Midbrain (tissue), 1 donor: ENCODE measurements around the gene ADGRB3.
"Not testable (repeated sequence)": the region's sequence is repeated elsewhere in the genome, so short reads cannot be mapped to it uniquely, and the experiment has no call there.

Source experiments
- DNase-seq: peaks from one replicate; lab custom pipeline; 2025; lab: John Stamatoyannopoulos, UW

The ADGRB3 gene

DNA sequence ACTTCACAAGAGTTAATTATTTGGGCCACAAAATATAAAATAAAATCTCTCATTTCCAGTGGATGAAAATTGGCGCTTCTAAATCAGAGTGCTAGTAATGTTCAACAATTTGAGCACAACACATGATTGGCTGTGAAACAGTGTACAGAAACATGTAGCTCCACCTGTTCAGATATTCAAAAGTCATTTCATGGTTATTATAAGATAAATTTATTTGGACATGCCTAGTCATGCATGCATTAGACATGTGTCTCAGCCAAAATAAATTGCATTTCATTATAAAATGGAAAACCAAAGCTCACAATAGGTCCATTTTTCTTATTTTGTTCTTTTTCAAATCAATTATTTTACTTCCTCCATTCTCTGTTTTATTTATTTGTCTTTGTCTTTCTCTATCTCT lies 786.9 kb downstream of the ADGRB3 start:
- DNase-seq: no peak

DNA sequence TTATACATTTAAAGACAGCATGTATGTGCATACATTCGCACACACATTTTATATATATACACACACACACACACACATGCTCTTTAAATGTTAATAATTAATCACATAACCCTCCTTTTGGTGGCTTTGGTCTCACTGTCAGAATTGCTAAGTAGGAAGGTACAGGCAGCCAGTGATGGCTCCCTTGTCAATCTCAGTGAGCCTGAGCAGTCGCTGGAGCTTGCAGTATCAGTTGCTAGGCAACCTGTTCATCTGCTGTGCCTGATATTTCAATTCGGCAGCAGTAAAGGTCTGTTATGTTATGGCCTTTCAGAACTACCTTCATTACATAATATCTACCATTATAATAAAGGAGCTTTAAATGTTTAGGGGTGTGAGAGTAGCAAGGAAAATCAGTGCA lies 787.4 kb downstream of the ADGRB3 start:
- DNase-seq: peak; percentile 5

- no peak for DNase-seq
Observed at GRCh38 chr6:69423785-69424184, 788.7 kb downstream of the ADGRB3 start.

DNA sequence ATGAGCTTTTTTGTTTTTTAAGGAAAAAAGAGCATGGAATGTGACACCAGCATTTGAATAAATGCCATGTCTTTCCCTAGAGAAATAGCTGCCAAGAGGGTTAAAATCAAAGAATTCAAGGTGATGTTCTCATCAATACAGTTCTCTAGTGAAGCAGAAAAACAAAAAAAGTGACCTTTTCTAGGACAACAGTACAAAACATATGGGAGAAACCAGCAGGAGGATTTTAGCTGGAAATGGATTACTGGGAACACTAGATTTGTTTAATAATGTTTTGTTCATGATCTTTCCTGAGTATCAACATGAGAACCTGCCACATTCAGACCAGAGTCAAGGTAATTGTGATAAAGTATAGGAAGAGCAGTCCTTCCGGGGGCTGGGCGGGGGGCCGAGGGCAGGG lies 789.5 kb downstream of the ADGRB3 start:
- no peak for DNase-seq

DNA sequence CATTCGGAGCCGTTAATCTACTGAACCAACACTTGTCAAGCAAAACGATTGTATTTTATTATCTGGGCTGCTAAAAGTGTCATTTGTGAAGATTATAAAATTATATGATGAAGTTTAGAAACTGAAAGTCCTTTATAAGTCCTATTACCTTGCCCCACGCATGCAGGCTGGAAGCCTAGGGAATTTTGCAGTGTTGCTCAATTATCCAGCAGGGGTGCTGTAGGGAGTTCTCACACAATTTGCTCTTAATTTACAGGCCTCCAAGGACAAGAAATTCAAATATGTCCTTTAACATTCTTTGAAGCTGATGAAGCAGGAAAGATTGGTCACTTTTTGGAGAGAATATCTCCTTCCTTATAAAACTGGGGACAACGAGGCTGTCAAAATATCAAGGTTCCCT lies 792.8 kb downstream of the ADGRB3 start:
- DNase-seq: no peak

DNA sequence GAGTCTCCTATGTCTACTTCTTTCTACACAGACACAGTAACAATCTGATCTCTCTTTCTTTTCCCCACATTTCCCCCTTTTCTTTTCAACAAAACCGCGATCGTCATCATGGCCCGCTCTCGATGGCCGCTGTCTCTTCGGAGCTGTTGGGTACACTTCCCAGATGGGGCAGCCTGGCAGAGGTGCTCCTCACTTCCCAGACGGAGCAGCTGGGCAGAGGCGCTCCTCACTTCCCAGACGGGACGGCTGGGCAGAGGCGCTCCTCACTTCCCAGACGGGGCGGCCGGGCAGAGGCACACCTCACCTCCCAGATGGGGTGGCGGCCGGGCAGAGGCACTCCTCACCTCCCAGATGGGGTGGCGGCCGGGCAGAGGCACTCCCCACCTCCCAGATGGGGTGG lies 797.1 kb downstream of the ADGRB3 start:
- not testable (repeated sequence) for DNase-seq

DNA sequence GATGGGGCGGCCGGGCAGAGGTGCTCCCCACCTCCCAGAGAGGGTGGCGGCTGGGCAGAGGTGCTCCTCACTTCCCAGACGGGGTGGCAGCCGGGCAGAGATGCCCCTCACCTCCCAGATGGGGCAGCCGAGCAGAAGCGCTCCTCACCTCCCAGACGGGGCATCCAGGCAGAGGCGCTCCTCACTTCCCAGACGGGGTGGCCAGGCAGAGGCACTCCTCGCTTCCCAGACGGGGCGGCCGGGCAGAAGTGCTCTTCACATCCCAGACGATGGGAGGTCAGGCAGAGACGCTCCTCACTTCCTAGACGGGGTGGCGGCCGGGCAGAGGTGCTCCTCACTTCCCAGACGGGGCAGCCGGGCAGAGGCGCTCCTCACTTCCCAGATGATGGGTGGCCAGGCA lies 798.0 kb downstream of the ADGRB3 start:
- not testable (repeated sequence) for DNase-seq

- DNase-seq: no peak
Observed at GRCh38 chr6:69438113-69438512, 803.0 kb downstream of the ADGRB3 start.
